GM18868 (cell line): ENCODE data around the gene ASGR2.

Experiments used
- ATAC-seq: cut with Tn5 transposase; IDR thresholded peaks from one replicate; pipeline ENCODE4 v1.9.1; 2021; ENCODE audit warnings: mild to moderate bottlenecking, moderate library complexity; ENCODE audit not compliant: unreplicated experiment

ASGR2 gene

DNA sequence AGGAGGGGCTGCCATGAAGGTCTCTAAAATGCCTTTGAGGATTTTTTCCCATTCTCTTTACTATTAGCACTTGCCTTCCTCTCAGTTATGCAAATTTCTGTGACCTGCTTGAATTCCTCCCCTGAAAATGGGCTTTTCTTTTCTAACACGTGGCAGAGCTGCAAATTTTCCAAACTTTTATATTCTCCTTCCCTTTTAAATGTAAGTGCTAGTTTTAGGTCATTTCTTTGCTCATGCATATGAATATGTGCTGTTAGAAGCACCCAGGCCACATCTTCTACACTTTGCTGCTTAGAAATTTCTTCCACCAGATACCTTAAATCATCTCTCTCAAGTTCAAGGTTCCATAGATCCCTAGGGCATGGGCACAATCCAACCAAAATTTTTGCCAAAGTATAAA is 46.4 kb downstream of the ASGR2 start:
- no peak for ATAC-seq

DNA sequence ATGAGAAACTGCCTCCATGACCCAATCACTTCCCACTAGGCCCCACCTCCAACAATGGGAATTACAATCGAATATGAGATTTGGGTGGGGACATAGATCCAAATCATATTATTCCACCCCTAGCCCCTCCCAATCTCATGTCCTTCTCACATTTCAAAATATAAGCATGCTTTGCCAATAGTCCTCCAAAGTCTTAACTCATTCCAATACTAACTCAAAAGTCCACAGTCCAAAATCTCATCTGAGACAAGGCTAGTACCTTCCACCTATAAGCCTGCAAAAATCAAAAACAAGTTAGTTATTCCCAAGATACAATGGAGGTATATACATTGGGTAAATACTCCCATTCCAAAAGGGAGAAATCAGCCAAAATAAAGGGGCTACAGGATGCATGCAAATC is 47.4 kb downstream of the ASGR2 start:
- no peak for ATAC-seq

DNA sequence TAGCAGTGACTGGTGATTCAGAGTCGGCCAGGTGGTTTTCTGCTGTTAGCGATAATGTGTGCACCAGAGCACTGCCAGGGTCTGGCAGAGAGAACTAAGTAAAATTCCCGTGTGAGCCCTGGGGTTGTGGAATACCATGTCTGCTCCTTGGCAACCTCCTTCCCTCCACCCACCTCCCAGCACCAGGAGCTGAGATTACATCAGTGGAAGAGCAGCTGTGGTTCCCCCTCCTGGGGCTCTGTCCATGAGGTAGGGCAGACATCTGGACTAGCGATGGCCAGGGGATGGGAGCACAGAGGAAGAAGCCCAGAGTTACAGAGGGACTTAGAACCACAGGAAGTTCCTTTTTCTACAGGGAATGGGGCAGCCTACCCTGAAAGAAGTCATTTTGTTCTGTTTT is 50.4 kb downstream of the ASGR2 start:
- no peak for ATAC-seq

DNA sequence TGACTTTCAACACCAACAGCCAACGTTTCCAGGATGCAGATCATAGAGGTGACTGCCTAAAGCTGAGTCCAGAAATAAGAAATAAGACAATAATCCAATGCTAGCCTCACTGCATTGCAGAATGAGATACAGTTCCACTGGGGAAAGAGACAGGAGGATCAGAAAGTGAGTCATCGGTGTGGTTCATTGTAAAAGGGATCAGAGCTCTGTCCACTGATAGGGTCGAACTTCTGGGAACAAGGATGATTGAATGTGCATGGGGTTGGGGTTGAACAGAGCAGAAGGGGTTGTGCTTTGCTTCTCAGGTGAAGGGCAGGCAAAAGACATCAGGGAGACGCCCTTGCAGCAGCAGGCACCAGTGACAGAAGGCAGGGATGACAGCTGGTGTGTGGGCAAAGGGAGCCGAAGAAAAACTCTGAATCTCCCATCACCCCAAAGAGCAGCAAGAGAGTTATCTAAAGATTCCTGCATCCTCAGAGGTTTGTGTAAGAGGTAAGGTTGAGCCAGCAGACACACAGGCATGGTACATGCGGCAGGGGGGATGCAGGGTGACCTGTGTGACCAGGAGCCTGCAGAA is 51.0 kb downstream of the ASGR2 start:
- no peak for ATAC-seq

DNA sequence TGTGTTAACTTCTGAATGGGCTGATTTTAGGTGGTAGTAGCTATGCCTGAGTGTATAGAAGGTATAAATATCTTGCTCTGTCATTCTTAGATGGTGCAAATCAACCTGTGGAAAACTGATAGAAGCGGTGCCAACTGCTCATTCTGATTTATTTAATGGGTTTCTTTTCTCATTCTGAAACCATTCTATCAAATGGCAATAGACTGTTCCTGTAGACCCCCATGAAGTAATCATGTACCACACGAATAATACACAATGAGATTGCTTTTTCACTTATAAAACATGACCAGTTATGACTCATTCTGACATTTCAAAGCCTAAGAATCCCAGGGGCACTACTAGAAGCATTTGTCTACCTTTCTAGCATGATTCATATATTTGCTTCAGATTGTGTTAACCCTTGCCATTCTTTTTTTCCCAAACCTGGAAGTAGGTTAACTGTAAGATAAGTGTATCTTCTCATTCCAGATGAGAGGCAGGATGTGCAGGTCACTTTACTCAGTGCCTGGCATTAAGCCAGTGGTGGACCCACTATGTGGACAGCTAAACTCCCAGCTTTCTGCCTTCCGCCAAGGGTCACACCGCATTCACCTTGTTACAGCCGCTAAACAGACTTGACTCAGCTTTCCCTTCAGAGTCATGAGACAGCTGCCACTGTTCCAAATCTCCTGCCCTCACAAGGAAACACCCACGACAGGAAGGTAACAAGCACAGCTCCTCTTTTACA is 54.3 kb downstream of the ASGR2 start:
- no peak for ATAC-seq

DNA sequence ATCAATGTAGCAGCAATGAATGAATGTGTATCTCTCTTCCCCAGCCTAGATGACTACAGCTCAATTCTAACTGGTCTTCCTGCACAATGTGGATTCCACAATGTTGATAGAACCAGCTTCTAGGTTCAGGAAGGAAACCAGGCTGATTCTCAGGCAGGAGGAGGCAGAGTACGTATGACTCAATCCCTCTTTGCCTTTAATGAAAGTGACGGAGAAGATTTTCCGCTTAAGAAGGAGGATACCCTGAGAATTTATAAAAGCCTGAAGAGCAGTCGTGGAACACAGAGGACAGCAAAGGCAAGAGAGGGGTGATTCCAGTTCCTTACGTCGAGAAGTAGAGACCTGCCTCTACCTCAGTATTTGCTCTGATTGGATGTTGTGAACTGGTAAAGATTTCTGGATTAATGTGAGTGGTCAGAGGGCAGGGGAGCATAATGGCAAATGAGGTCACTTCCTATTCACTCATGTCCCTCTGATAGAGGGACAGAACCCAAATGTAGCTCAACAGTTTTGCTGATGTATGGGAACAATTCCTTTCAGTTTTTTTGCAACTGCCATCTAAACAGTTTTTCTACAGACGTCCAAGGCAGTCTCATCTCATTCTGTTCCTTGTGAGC is 55.7 kb downstream of the ASGR2 start:
- ATAC-seq: no peak

DNA sequence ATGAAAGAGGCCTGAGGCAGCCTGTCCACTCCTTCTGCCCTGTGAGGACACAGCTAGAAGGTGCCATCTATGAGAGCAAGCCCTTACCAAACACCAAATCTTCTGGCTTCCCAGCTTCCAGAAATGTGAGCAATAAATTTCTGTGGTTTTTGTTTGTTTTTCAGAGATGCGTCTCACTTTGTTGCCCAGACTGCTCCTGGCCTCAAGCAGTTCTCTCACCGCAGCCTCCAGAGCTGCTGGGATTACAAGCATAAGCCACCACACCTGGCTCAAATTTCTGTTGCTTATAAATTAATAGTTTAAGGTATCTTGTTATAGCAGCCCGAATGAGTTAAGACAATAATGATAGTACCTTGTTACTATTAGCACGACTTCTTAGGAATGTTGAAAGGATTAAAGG is 58.2 kb downstream of the ASGR2 start:
- ATAC-seq: no peak
